ENCODE data around the gene ARHGAP21. TPM values are rescaled to one million over a fixed set of nuclear protein-coding genes. Genes with fewer than 3 reads are reported as not detected.

ARHGAP21 gene
- total and polyA plus RNA-seq, 9 of the 15 experiments (the other 6 are each of a cell fraction or from before 2014, with no cell fraction given): 13.6 to 145 (median 60.8) TPM

DNA sequence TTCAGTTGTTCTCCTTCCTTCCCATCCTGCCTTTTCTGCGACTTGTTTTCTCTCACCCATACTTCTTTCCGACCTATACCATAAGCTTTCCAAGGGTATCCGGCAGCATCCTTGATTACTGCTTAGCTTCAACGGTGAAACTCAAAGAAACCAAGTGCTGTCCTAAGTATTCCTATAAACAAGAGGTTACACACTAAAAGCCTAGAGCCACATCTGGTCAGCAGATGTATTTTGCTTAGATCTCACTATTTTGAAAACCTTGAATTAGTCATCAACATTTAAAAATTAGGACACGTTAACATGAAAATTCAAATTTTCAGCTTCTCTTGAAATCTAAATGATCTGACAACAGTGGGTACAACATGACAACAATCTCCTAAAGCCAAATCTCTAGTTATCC is 20.0 kb downstream of the ARHGAP21 start:
- Histone ChIP-seq H3K4me2 (ENCODE audit: insufficient read depth, low read length) (no peak overlapping the region), H3K27me3 (ENCODE audit: control insufficient read depth in 2 of 2, insufficient read depth in 2 of 2, low read length in 2 of 2) (no peaks in the 10 kb centered on the region), H3K79me2 (ENCODE audit: control insufficient read depth, insufficient read depth, low read length) (peaks cover 93% of the 10 kb centered on the region), H2AFZ (ENCODE audit: low read depth, low read length) (no peak overlapping the region), H3K27ac (ENCODE audit: extremely low read depth, low read depth, low read length) (no peak overlapping the region), H3K9me1 (ENCODE audit: control insufficient read depth, insufficient read depth, low read length) (no peaks in the 10 kb centered on the region), H3K4me1 (replicated peaks in 1 of 2; ENCODE audit: control insufficient read depth in 2 of 2, insufficient read depth in 2 of 2, low read length in 2 of 2) (peaks cover 0 to 27% of the 10 kb centered on the region in 2 experiments; a peak in 4 of 5 replicates), H3K9ac (ENCODE audit: insufficient read depth in 1 of 2, low read depth in 2 of 2, low read length in 2 of 2) (no peak overlapping the region), H4K20me1 (replicated peaks; ENCODE audit: control insufficient read depth, insufficient read depth, low read length) (peaks cover 18% of the 10 kb centered on the region), H3K36me3 (ENCODE audit: control insufficient read depth, insufficient read depth, low read length) (peaks cover 9% of the 10 kb centered on the region; the same call in 2 of the 3 replicates), H3K4me3 (no peak overlapping the region), H3K9me3 (replicated peaks; ENCODE audit: control insufficient read depth, insufficient read depth, low read depth, low read length) (no peaks in the 10 kb centered on the region)
- DNase-seq (ENCODE audit: extremely low read depth in 1 of 4, low spot score in 3 of 4) (no peak), FAIRE-seq (no peak), ATAC-seq (no peak)
- intact Hi-C loops (cut with micrococcal nuclease): no loop called here
- BruUV-seq (replicated peaks): no TSS peak
- 94% methylated on average over 5 of the region's 5 CpGs for WGBS (ENCODE audit: insufficient coverage, low coverage, missing lambda C conversion rate)
- in situ Hi-C loops (cut with MboI): no loop called here
- TF ChIP-seq, protein P1, sequence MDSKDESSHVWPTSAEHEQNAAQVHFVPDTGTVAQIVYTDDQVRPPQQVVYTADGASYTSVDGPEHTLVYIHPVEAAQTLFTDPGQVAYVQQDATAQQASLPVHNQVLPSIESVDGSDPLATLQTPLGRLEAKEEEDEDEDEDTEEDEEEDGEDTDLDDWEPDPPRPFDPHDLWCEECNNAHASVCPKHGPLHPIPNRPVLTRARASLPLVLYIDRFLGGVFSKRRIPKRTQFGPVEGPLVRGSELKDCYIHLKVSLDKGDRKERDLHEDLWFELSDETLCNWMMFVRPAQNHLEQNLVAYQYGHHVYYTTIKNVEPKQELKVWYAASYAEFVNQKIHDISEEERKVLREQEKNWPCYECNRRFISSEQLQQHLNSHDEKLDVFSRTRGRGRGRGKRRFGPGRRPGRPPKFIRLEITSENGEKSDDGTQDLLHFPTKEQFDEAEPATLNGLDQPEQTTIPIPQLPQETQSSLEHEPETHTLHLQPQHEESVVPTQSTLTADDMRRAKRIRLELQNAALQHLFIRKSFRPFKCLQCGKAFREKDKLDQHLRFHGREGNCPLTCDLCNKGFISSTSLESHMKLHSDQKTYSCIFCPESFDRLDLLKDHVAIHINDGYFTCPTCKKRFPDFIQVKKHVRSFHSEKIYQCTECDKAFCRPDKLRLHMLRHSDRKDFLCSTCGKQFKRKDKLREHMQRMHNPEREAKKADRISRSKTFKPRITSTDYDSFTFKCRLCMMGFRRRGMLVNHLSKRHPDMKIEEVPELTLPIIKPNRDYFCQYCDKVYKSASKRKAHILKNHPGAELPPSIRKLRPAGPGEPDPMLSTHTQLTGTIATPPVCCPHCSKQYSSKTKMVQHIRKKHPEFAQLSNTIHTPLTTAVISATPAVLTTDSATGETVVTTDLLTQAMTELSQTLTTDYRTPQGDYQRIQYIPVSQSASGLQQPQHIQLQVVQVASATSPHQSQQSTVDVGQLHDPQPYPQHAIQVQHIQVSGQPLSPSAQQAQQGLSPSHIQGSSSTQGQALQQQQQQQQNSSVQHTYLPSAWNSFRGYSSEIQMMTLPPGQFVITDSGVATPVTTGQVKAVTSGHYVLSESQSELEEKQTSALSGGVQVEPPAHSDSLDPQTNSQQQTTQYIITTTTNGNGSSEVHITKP (IDR thresholded peaks at IDR 0.05; ENCODE audit: partially characterized antibody): no peak
- TF ChIP-seq GATAD2A (IDR thresholded peaks at IDR 0.05): no peak
- no peak for TF ChIP-seq ARID2 (IDR thresholded peaks at IDR 0.05)
- TF ChIP-seq, protein P2, sequence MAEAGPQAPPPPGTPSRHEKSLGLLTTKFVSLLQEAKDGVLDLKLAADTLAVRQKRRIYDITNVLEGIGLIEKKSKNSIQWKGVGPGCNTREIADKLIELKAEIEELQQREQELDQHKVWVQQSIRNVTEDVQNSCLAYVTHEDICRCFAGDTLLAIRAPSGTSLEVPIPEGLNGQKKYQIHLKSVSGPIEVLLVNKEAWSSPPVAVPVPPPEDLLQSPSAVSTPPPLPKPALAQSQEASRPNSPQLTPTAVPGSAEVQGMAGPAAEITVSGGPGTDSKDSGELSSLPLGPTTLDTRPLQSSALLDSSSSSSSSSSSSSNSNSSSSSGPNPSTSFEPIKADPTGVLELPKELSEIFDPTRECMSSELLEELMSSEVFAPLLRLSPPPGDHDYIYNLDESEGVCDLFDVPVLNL (CRISPR knock-in tag; IDR thresholded peaks at IDR 0.05; ENCODE audit: low read depth): no peak
- no peak for TF ChIP-seq SMAD1 (IDR thresholded peaks at IDR 0.05; ENCODE audit: low read depth, low read length, partially characterized antibody)
- TF ChIP-seq GABPA (tag; conservative IDR thresholded peaks at IDR 0.05; ENCODE audit: low read depth): no peak
- TF ChIP-seq HNRNPL (IDR thresholded peaks at IDR 0.05; ENCODE audit: low read depth, low read length): no peak
- TF ChIP-seq TCF7L2 (IDR thresholded peaks at IDR 0.05; ENCODE audit: low read depth, low read length): no peak
- TF ChIP-seq ZFP36 (IDR thresholded peaks at IDR 0.05; ENCODE audit: low read depth, low read length, partially characterized antibody): no peak
- TF ChIP-seq HDAC3 (IDR thresholded peaks at IDR 0.05; ENCODE audit: borderline replicate concordance, partially characterized antibody): no peak
- no peak for TF ChIP-seq ESRRB (CRISPR knock-in tag; IDR thresholded peaks at IDR 0.05; ENCODE audit: borderline replicate concordance)
- TF ChIP-seq, protein P3, sequence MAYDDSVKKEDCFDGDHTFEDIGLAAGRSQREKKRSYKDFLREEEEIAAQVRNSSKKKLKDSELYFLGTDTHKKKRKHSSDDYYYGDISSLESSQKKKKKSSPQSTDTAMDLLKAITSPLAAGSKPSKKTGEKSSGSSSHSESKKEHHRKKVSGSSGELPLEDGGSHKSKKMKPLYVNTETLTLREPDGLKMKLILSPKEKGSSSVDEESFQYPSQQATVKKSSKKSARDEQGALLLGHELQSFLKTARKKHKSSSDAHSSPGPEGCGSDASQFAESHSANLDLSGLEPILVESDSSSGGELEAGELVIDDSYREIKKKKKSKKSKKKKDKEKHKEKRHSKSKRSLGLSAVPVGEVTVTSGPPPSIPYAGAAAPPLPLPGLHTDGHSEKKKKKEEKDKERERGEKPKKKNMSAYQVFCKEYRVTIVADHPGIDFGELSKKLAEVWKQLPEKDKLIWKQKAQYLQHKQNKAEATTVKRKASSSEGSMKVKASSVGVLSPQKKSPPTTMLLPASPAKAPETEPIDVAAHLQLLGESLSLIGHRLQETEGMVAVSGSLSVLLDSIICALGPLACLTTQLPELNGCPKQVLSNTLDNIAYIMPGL (CRISPR knock-in tag; IDR thresholded peaks at IDR 0.05): no peak
- POLR2A ChIA-PET: interaction anchor here (0.5 kb wide), 1 partner anchor 314 kb away, joined by 3 read pairs; no protein-coding TSS in a partner anchor
- CTCF ChIA-PET (ENCODE audit: low intra/inter-chr PET ratio): no interaction called here
